ENCODE data around the gene WBP2. TPM values are rescaled to one million over a fixed set of nuclear protein-coding genes. Genes with fewer than 3 reads are reported as not detected.
A peak's percentile ranks its signal among the peaks of the same experiment; 100 is the strongest.

The WBP2 gene
- polyA plus RNA-seq, 3 donors = 62.4 to 93.3 (median 67.9) TPM

GRCh38 chr17:75814900-75815373 is 40.2 kb downstream of the WBP2 start:
- Mint-ChIP-seq H3K4me1 (no peaks in the 10 kb centered on the region), H3K27ac (peak overlapping the region in 1 of 7 donors; percentile 70), H3K9me3 (no peaks in the 10 kb centered on the region), H3K4me3 (no peak overlapping the region), H3K36me3 (peaks cover 53 to 86% of the 10 kb centered on the region in 2 donors), H3K27me3 (ENCODE audit: low read depth in 3 of 3) (peaks cover 0 to 2% (median 0%) of the 10 kb centered on the region in 3 donors)
- intact Hi-C loops (cut with micrococcal nuclease) = no loop called here
- Histone ChIP-seq H3K9ac (ENCODE audit: insufficient read depth, low read length, poor library complexity, severe bottlenecking) (no peak overlapping the region), H3K27ac (ENCODE audit: low read depth in 1 of 2, low read length in 2 of 2) (no peak overlapping the region), H3K4me1 (ENCODE audit: control insufficient read depth in 1 of 2, insufficient read depth in 2 of 2, low read length in 2 of 2) (no peaks in the 10 kb centered on the region), H2AFZ (ENCODE audit: insufficient read depth, low read depth, low read length, poor library complexity, severe bottlenecking) (no peak overlapping the region), H3K36me3 (replicated peaks in 1 of 2; ENCODE audit: control insufficient read depth in 1 of 2, insufficient read depth in 2 of 2, low read length in 2 of 2) (peaks cover 74 to 92% of the 10 kb centered on the region in 2 donors), H4K20me1 (ENCODE audit: insufficient read depth, low read length) (no peaks in the 10 kb centered on the region), H3K79me2 (ENCODE audit: insufficient read depth, low read length) (no peaks in the 10 kb centered on the region), H3K9me3 (replicated peaks in 1 of 2; ENCODE audit: control insufficient read depth in 1 of 2, insufficient read depth in 1 of 2, low read length in 2 of 2) (no peaks in the 10 kb centered on the region), H3K4me2 (replicated peaks; ENCODE audit: extremely low read depth, low read length, poor library complexity, severe bottlenecking) (no peak overlapping the region), H3K27me3 (ENCODE audit: control insufficient read depth in 2 of 2, insufficient read depth in 2 of 2, low read length in 2 of 2) (no peaks in the 10 kb centered on the region), H3K4me3 (replicated peaks in 1 of 3; ENCODE audit: low read depth in 2 of 3, low read length in 3 of 3) (no peak overlapping the region)
- no peak for TF ChIP-seq CTCF (IDR thresholded peaks at IDR 0.05)
- DNase-seq = peak in 1 of 3 donors; percentile 5
- WGBS (ENCODE audit: insufficient coverage) = 97% methylated on average over 12 of the region's 13 CpGs

- Histone ChIP-seq H3K27me3 (ENCODE audit: control insufficient read depth in 2 of 2, insufficient read depth in 2 of 2, low read length in 2 of 2) (no peaks in the 10 kb centered on the region), H2AFZ (ENCODE audit: insufficient read depth, low read depth, low read length, poor library complexity, severe bottlenecking) (no peak overlapping the region), H3K9me3 (replicated peaks in 1 of 2; ENCODE audit: control insufficient read depth in 1 of 2, insufficient read depth in 1 of 2, low read length in 2 of 2) (no peaks in the 10 kb centered on the region), H3K36me3 (replicated peaks in 1 of 2; ENCODE audit: control insufficient read depth in 1 of 2, insufficient read depth in 2 of 2, low read length in 2 of 2) (peaks cover 70 to 90% of the 10 kb centered on the region in 2 donors), H3K79me2 (ENCODE audit: insufficient read depth, low read length) (no peaks in the 10 kb centered on the region), H3K9ac (ENCODE audit: insufficient read depth, low read length, poor library complexity, severe bottlenecking) (no peak overlapping the region), H3K4me2 (replicated peaks; ENCODE audit: extremely low read depth, low read length, poor library complexity, severe bottlenecking) (no peak overlapping the region), H4K20me1 (ENCODE audit: insufficient read depth, low read length) (no peaks in the 10 kb centered on the region), H3K4me1 (ENCODE audit: control insufficient read depth in 1 of 2, insufficient read depth in 2 of 2, low read length in 2 of 2) (no peaks in the 10 kb centered on the region), H3K4me3 (replicated peaks in 1 of 3; ENCODE audit: low read depth in 2 of 3, low read length in 3 of 3) (no peak overlapping the region), H3K27ac (ENCODE audit: low read depth in 1 of 2, low read length in 2 of 2) (no peak overlapping the region)
- Mint-ChIP-seq H3K9me3 (no peaks in the 10 kb centered on the region), H3K36me3 (peaks cover 49 to 83% of the 10 kb centered on the region in 2 donors), H3K4me1 (no peaks in the 10 kb centered on the region), H3K27me3 (ENCODE audit: low read depth in 3 of 3) (peaks cover 0 to 2% (median 0%) of the 10 kb centered on the region in 3 donors), H3K4me3 (no peak overlapping the region), H3K27ac (peak overlapping the region in 4 of 7 donors; percentile 42 to 57 (median 47))
- no peak for TF ChIP-seq CTCF (IDR thresholded peaks at IDR 0.05)
- DNase-seq = no peak
- intact Hi-C loops (cut with micrococcal nuclease) = no loop called here
- 100% methylated on average over 2 of the region's 6 CpGs for WGBS (ENCODE audit: insufficient coverage)
These were observed 41.1 kb downstream of the WBP2 start for GRCh38 chr17:75814021-75814395.

All from CD14-positive monocyte (primary cell).